Panc1 (cell line): ENCODE data around the gene SOX5. TPM values are rescaled to one million over a fixed set of nuclear protein-coding genes. Genes with fewer than 3 reads are reported as not detected.

Experiments
- ATAC-seq: fragments of 200-7000 bp; cut with Tn5 transposase; 2 replicates; pipeline ENCODE4 v1.9.1; 2020; ENCODE audit warnings: mild to moderate bottlenecking, moderate library complexity
- BruUV-seq: library from RNA; stranded (reverse); fragments of 400-500 nt; replicated peaks from 2 replicates; lab custom pipeline; 2021; lab: Mats Ljungman, UMichigan
- CTCF ChIA-PET: fragments of 300-600 bp; sonication (Branson Sonifier 250); formaldehyde crosslinking; loops from one replicate; lab custom pipeline; 2022; ENCODE audit warnings: antibody characterized with exemption; lab: Charles Lee
- POLR2A ChIA-PET: fragments of 300-600 bp; sonication (Branson Sonifier 250); formaldehyde crosslinking; loops from one replicate; lab custom pipeline; 2022; ENCODE audit warnings: antibody characterized with exemption; lab: Charles Lee
- DNase-seq: peaks from one replicate; pipeline ENCODE4 v3.0.0-alpha.2; 2010; ENCODE audit warnings: low read depth, low spot score
- H3K27ac ChIP-seq: 2 replicates; pipeline ENCODE4 v1.5.1; 2011; ENCODE audit warnings: mild to moderate bottlenecking, low read length, inconsistent platforms
- H3K27me3 ChIP-seq: fragments of 200-500 bp; sonication (Bioruptor generic); 2 replicates; pipeline ENCODE4 v1.6.0; 2014; ENCODE audit warnings: low read length, inconsistent platforms; ENCODE audit not compliant: control insufficient read depth, insufficient read depth
- H3K36me3 ChIP-seq: fragments of 200-500 bp; sonication (Bioruptor generic); 2 replicates; pipeline ENCODE4 v1.5.1; 2014; ENCODE audit warnings: inconsistent platforms, mild to moderate bottlenecking, low read length, moderate library complexity; ENCODE audit not compliant: control insufficient read depth, insufficient read depth
- H3K4me1 ChIP-seq: 2 replicates; pipeline ENCODE4 v1.5.1; 2011; ENCODE audit warnings: inconsistent platforms, mild to moderate bottlenecking, low read length, moderate library complexity; ENCODE audit not compliant: control insufficient read depth, insufficient read depth
- H3K4me3 ChIP-seq, 2 experiments: 2 replicates each; pipeline ENCODE4 v1.5.1; 2011 to 2012; ENCODE audit warnings: low read depth in 2 of 2, low read length in 2 of 2, mild to moderate bottlenecking in 2 of 2, inconsistent platforms in 1 of 2, moderate library complexity in 1 of 2
- H3K9me3 ChIP-seq: fragments of 200-500 bp; sonication (Bioruptor generic); 2 replicates; pipeline ENCODE4 v1.5.1; 2014; ENCODE audit warnings: low read depth, mild to moderate bottlenecking, inconsistent platforms, low read length, moderate library complexity; ENCODE audit not compliant: control insufficient read depth, insufficient read depth
- CTCF ChIP-seq: fragments of 450-650 bp; IDR thresholded peaks from 2 replicates; pipeline ENCODE4 v1.5.1; 2017; ENCODE audit warnings: mild to moderate bottlenecking
- POLR2AphosphoS5 ChIP-seq: IDR thresholded peaks from 2 replicates; pipeline ENCODE4 v1.6.1; 2012; ENCODE audit warnings: mild to moderate bottlenecking, low read depth, low read length, moderate library complexity
- REST ChIP-seq, 2 experiments: IDR thresholded peaks; 2 replicates each; pipeline ENCODE4 v1.6.1; 2011 to 2012; ENCODE audit warnings: low read depth in 2 of 2, control low read depth in 1 of 2, low read length in 1 of 2, mild to moderate bottlenecking in 1 of 2, moderate library complexity in 1 of 2; ENCODE audit not compliant: insufficient read depth in 1 of 2
- SIN3A ChIP-seq: IDR thresholded peaks from 2 replicates; pipeline ENCODE4 v1.6.1; 2012; ENCODE audit warnings: low read depth, mild to moderate bottlenecking, low read length, moderate library complexity, borderline replicate concordance; ENCODE audit not compliant: insufficient read depth
- TCF7L2 ChIP-seq: IDR thresholded peaks from 2 replicates; pipeline ENCODE4 v1.6.1; 2011; ENCODE audit warnings: mild to moderate bottlenecking, low read depth, low read length, inconsistent platforms
- in situ Hi-C: cut with HindIII; loops from 2 replicates; pipeline ENCODE4 v1.10.0; 2016; ENCODE audit warnings: low sequenced_read_pairs, low pct_unique_long_range_greater_than_20kb
- intact Hi-C: fragments of 100-400 bp; cut with micrococcal nuclease; formaldehyde crosslinking; loops from one replicate; pipeline ENCODE4 v1.10.0; 2022; ENCODE audit not compliant: unreplicated experiment
- total RNA-seq: library from RNA; stranded (reverse); gene quantifications from one replicate; pipeline ENCODE4 v1.2.1, GENCODE V29; 2021; ENCODE audit not compliant: unreplicated experiment

SOX5 gene
- total RNA-seq, 1 experiment from 2014 or later = 0.23 TPM

- intact Hi-C loops = no loop called here
- H3K27ac ChIP-seq = no peak overlapping the region
- no peaks in the 10 kb centered on the region for H3K9me3 ChIP-seq
- H3K27me3 ChIP-seq = no peaks in the 10 kb centered on the region
- TF ChIP-seq REST (IDR thresholded peaks at IDR 0.05; ENCODE audit: insufficient read depth in 1 of 2, low read depth in 2 of 2, low read length in 1 of 2) = no peak
- TF ChIP-seq CTCF = no peak
- TF ChIP-seq SIN3A = no peak
- TF ChIP-seq POLR2AphosphoS5 = no peak
- TF ChIP-seq TCF7L2 = no peak
- in situ Hi-C loops = no loop called here
- POLR2A ChIA-PET = no interaction called here
- ATAC-seq = no peak
- no TSS peak for BruUV-seq
- H3K36me3 ChIP-seq = no peaks in the 10 kb centered on the region
- no peaks in the 10 kb centered on the region for H3K4me1 ChIP-seq
- CTCF ChIA-PET = no interaction called here
- no peak overlapping the region for H3K4me3 ChIP-seq
- DNase-seq = no peak
These were observed 413.2 kb downstream of the SOX5 start for GRCh38 chr12:23536293-23536692.

DNA sequence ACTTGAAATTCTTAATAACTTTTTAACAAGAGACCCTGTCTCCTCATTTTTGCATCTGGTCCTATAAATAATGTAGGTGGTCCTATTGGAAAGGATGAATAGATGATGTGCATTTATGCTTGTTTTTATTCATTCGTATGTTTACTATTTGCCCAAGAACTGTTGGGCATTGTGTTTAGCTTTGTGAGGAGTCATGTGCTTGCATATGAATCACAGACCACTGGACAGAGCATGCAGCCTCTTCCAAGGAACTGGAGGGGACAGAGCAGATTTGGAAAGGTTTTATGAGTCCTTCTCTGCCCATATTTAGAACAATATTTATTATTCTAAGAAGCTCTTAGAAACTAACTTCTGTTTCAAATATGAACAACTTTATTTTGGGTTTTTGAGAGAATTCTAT, 414.0 kb downstream of the SOX5 start:
- CTCF ChIA-PET = no interaction called here
- Histone ChIP-seq H3K27ac (no peak overlapping the region), H3K36me3 (no peaks in the 10 kb centered on the region), H3K9me3 (no peaks in the 10 kb centered on the region), H3K4me3 (no peak overlapping the region), H3K27me3 (no peaks in the 10 kb centered on the region), H3K4me1 (no peaks in the 10 kb centered on the region)
- intact Hi-C loops = no loop called here
- no peak for DNase-seq
- BruUV-seq = no TSS peak
- ATAC-seq = no peak
- no peak for TF ChIP-seq REST (IDR thresholded peaks at IDR 0.05; ENCODE audit: insufficient read depth in 1 of 2, low read depth in 2 of 2, low read length in 1 of 2)
- no peak for TF ChIP-seq SIN3A
- no peak for TF ChIP-seq POLR2AphosphoS5
- no peak for TF ChIP-seq CTCF
- no peak for TF ChIP-seq TCF7L2
- in situ Hi-C loops = no loop called here
- POLR2A ChIA-PET = no interaction called here
